Astrocyte (in vitro differentiated cells and primary cell): ENCODE measurements around the gene NCF2. TPM values are rescaled to one million over a fixed set of nuclear protein-coding genes. Genes with fewer than 3 reads are reported as not detected.

Experiments used
- DNase-seq: peaks from one replicate; pipeline ENCODE4 v3.0.0-alpha.2; 2010; ENCODE audit warnings: low read depth
- FAIRE-seq: peaks from 2 replicates; lab custom pipeline; 2011; peaks lifted over from hg19 to GRCh38; lab: Jason Lieb, UNC
- H2AFZ ChIP-seq: 2 replicates; pipeline ENCODE4 v1.6.0; 2012; ENCODE audit warnings: low read depth, low read length, inconsistent platforms
- H3K27ac ChIP-seq: 2 replicates; pipeline ENCODE4 v1.5.1; 2011; ENCODE audit warnings: low read depth, low read length, inconsistent platforms
- H3K27me3 ChIP-seq: 2 replicates; pipeline ENCODE4 v1.6.0; 2011; ENCODE audit warnings: low read length, inconsistent platforms; ENCODE audit not compliant: insufficient read depth
- H3K36me3 ChIP-seq: 2 replicates; pipeline ENCODE4 v1.5.1; 2011; ENCODE audit warnings: low read length, inconsistent platforms; ENCODE audit not compliant: insufficient read depth
- H3K4me1 ChIP-seq: 2 replicates; pipeline ENCODE4 v1.5.1; 2011; ENCODE audit warnings: low read length, inconsistent platforms; ENCODE audit not compliant: insufficient read depth
- H3K4me2 ChIP-seq: 2 replicates; pipeline ENCODE4 v1.6.0; 2012; ENCODE audit warnings: low read length, inconsistent platforms
- H3K4me3 ChIP-seq: 2 replicates; pipeline ENCODE4 v1.5.1; 2011; ENCODE audit warnings: low read depth, mild to moderate bottlenecking, low read length, inconsistent platforms; ENCODE audit not compliant: insufficient read depth
- H3K79me2 ChIP-seq: 2 replicates; pipeline ENCODE4 v1.6.0; 2012; ENCODE audit warnings: mild to moderate bottlenecking, low read length, inconsistent platforms; ENCODE audit not compliant: insufficient read depth
- H3K9ac ChIP-seq: 2 replicates; pipeline ENCODE4 v1.6.0; 2012; ENCODE audit warnings: mild to moderate bottlenecking, low read length, inconsistent platforms
- H3K9me3 ChIP-seq: 2 replicates; pipeline ENCODE4 v1.5.1; 2012; ENCODE audit warnings: low read depth, mild to moderate bottlenecking, low read length, inconsistent platforms; ENCODE audit not compliant: insufficient read depth
- H4K20me1 ChIP-seq: 2 replicates; pipeline ENCODE4 v1.6.0; 2012; ENCODE audit warnings: low read length, inconsistent platforms; ENCODE audit not compliant: insufficient read depth
- H3K27ac Mint-ChIP-seq: one replicate; pipeline ENCODE4 v1.8.0; 2021; ENCODE audit warnings: mild to moderate bottlenecking, mixed read lengths; ENCODE audit not compliant: unreplicated experiment
- H3K27me3 Mint-ChIP-seq: one replicate; pipeline ENCODE4 v1.8.0; 2021; ENCODE audit warnings: low read depth, mixed read lengths; ENCODE audit not compliant: unreplicated experiment
- H3K36me3 Mint-ChIP-seq: one replicate; pipeline ENCODE4 v1.8.0; 2021; ENCODE audit warnings: low read depth, mixed read lengths; ENCODE audit not compliant: unreplicated experiment
- H3K4me1 Mint-ChIP-seq: one replicate; pipeline ENCODE4 v1.8.0; 2021; ENCODE audit warnings: low read depth, mixed read lengths; ENCODE audit not compliant: unreplicated experiment
- H3K4me3 Mint-ChIP-seq: one replicate; pipeline ENCODE4 v1.8.0; 2021; ENCODE audit warnings: mild to moderate bottlenecking, moderate library complexity, mixed read lengths; ENCODE audit not compliant: unreplicated experiment
- H3K9me3 Mint-ChIP-seq: one replicate; pipeline ENCODE4 v1.8.0; 2021; ENCODE audit warnings: mild to moderate bottlenecking, mixed read lengths; ENCODE audit not compliant: unreplicated experiment
- EZH2 ChIP-seq: IDR thresholded peaks from 2 replicates; pipeline ENCODE4 v1.6.1; 2012; ENCODE audit warnings: mild to moderate bottlenecking, low read length, inconsistent platforms; ENCODE audit not compliant: insufficient read depth
- total RNA-seq: library from RNA; stranded (reverse); gene quantifications from 2 replicates; pipeline ENCODE4 v1.2.1, GENCODE V29; 2021
- TF ChIP-seq, protein P1 (sequence below): IDR thresholded peaks from 2 replicates; pipeline ENCODE4 v1.5.1; 2011; ENCODE audit warnings: low read depth, mild to moderate bottlenecking, inconsistent platforms, low read length, moderate library complexity; ENCODE audit not compliant: insufficient read depth

NCF2 gene
- total RNA-seq, 1 donor from 2014 or later: 4.3 TPM

DNA sequence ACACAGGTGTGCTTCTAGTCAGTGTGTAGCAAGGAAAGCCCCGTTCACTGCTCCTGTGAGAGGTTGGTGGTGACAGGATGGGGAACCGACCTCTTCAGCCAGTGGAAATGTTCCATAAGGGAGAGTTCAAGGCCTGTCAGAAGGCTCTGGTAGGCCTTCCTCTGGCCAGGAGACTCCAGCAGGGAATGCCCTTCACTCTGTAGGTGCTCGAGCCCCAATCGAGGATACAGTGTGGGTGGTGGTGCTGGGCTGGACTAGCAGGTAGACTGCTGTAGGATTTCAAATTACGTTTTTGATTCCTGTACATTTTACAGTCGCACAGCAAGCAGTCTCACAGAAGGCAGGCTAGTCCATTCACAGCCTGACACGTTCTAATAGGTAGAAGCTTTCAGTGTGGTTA lies 37.8 kb downstream of the NCF2 start:
- no peaks in the 10 kb centered on the region for H3K9me3 ChIP-seq
- no peak overlapping the region for H3K4me2 ChIP-seq
- no peak overlapping the region for H2AFZ ChIP-seq
- H3K4me1 ChIP-seq: no peaks in the 10 kb centered on the region
- Mint-ChIP-seq H3K27me3 (no peaks in the 10 kb centered on the region), H3K4me3 (no peak overlapping the region), H3K27ac (no peak overlapping the region), H3K9me3 (no peaks in the 10 kb centered on the region), H3K36me3 (peaks cover 11% of the 10 kb centered on the region), H3K4me1 (no peaks in the 10 kb centered on the region)
- no peaks in the 10 kb centered on the region for H3K27me3 ChIP-seq
- no peaks in the 10 kb centered on the region for H3K79me2 ChIP-seq
- no peaks in the 10 kb centered on the region for H4K20me1 ChIP-seq
- DNase-seq (no peak), FAIRE-seq (no peak)
- no peak overlapping the region for H3K27ac ChIP-seq
- H3K9ac ChIP-seq: no peak overlapping the region
- TF ChIP-seq EZH2: no peak
- TF ChIP-seq, protein P1, sequence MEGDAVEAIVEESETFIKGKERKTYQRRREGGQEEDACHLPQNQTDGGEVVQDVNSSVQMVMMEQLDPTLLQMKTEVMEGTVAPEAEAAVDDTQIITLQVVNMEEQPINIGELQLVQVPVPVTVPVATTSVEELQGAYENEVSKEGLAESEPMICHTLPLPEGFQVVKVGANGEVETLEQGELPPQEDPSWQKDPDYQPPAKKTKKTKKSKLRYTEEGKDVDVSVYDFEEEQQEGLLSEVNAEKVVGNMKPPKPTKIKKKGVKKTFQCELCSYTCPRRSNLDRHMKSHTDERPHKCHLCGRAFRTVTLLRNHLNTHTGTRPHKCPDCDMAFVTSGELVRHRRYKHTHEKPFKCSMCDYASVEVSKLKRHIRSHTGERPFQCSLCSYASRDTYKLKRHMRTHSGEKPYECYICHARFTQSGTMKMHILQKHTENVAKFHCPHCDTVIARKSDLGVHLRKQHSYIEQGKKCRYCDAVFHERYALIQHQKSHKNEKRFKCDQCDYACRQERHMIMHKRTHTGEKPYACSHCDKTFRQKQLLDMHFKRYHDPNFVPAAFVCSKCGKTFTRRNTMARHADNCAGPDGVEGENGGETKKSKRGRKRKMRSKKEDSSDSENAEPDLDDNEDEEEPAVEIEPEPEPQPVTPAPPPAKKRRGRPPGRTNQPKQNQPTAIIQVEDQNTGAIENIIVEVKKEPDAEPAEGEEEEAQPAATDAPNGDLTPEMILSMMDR: no peak
- H3K36me3 ChIP-seq: peaks cover 33% of the 10 kb centered on the region
- no peak overlapping the region for H3K4me3 ChIP-seq

DNA sequence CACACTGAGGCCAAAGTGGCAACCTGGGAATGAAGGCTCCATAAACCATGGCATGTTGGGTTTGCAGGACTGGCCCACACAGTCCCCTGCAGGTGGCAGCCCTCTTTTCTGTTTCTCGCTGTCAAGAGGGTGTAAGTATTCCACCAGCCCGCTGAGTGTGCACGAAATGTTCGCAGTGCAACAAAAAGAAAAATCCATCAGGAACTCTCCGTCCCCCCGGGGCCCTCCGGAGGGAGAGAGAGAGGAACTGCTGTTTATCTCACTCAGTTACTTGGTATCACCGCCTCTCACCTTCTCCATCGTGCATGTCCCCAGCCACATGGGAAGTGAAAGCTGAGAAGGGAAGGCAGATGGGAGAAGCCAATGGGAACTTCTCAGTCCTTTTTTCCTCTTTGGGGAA lies 38.3 kb downstream of the NCF2 start:
- no peak overlapping the region for H3K27ac ChIP-seq
- H3K4me3 ChIP-seq: no peak overlapping the region
- no peak for FAIRE-seq
- TF ChIP-seq EZH2: no peak
- TF ChIP-seq, protein P1: no peak
- H3K4me1 ChIP-seq: no peaks in the 10 kb centered on the region
- H3K4me3 Mint-ChIP-seq: no peak overlapping the region
- H3K9me3 ChIP-seq: no peaks in the 10 kb centered on the region
- H3K27ac Mint-ChIP-seq: no peak overlapping the region
- H4K20me1 ChIP-seq: no peaks in the 10 kb centered on the region
- H3K4me1 Mint-ChIP-seq: no peaks in the 10 kb centered on the region
- no peaks in the 10 kb centered on the region for H3K79me2 ChIP-seq
- no peak for DNase-seq
- H3K27me3 Mint-ChIP-seq: no peaks in the 10 kb centered on the region
- no peaks in the 10 kb centered on the region for H3K27me3 ChIP-seq
- peaks cover 11% of the 10 kb centered on the region for H3K36me3 Mint-ChIP-seq
- no peak overlapping the region for H2AFZ ChIP-seq
- no peaks in the 10 kb centered on the region for H3K9me3 Mint-ChIP-seq
- peaks cover 36% of the 10 kb centered on the region for H3K36me3 ChIP-seq
- H3K4me2 ChIP-seq: no peak overlapping the region
- no peak overlapping the region for H3K9ac ChIP-seq

DNA sequence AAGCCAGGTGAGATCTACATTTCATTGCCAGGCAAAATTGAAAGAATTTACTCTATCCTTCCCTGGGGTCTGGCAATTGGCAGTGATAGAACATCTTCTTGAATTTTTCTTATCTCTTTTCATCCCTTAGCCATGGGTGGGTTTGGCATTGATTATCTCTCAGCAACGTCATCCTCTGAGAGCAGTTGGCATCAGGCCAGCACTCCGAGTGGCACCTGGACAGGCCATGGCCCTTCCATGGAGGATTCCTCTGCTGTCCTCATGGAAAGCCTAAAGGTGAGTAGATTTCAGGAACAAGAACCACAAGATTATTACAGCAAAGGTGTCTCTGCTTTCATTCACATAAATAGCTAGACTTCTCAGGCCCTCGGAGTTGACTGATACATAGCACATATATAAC lies 39.3 kb downstream of the NCF2 start:
- Mint-ChIP-seq H3K27ac (no peak overlapping the region), H3K27me3 (no peaks in the 10 kb centered on the region), H3K9me3 (no peaks in the 10 kb centered on the region), H3K4me3 (no peak overlapping the region), H3K4me1 (no peaks in the 10 kb centered on the region), H3K36me3 (peaks cover 11% of the 10 kb centered on the region)
- Histone ChIP-seq H3K4me3 (no peak overlapping the region), H3K36me3 (peaks cover 41% of the 10 kb centered on the region), H3K27me3 (no peaks in the 10 kb centered on the region), H3K4me1 (no peaks in the 10 kb centered on the region), H2AFZ (no peak overlapping the region), H3K9me3 (no peaks in the 10 kb centered on the region), H3K79me2 (no peaks in the 10 kb centered on the region), H3K27ac (no peak overlapping the region), H3K4me2 (no peak overlapping the region), H3K9ac (no peak overlapping the region), H4K20me1 (no peaks in the 10 kb centered on the region)
- FAIRE-seq (no peak), DNase-seq (no peak)
- TF ChIP-seq, protein P1: no peak
- no peak for TF ChIP-seq EZH2
